Left forelimb (tissue), 1 donor: ENCODE results near the gene NACC2.

Experiments
- DNase-seq: peaks from one replicate; pipeline ENCODE4 v3.0.0-alpha.2; 2018; ENCODE audit warnings: low spot score

NACC2 gene

GRCh38 chr9:136095070-136096058 lies at the start of gene NACC2:
Gene NACC2 (minus strand): TSS chr9:136095289. CDS start chr9:136050521, 44,768 bp downstream.
- DNase-seq = no peak

GRCh38 chr9:136144450-136144849 lies 49.4 kb upstream of the NACC2 start:
- no peak for DNase-seq

- no peak for DNase-seq
Measured at GRCh38 chr9:136143215-136144001, 48.3 kb upstream of the NACC2 start.

GRCh38 chr9:136142859-136143214 lies 47.7 kb upstream of the NACC2 start:
- no peak for DNase-seq

GRCh38 chr9:136142414-136142796 lies 47.3 kb upstream of the NACC2 start:
- no peak for DNase-seq

GRCh38 chr9:136141682-136142413 lies 46.8 kb upstream of the NACC2 start:
- DNase-seq = no peak

- no peak for DNase-seq
Measured at GRCh38 chr9:136140966-136141365, 45.9 kb upstream of the NACC2 start.

- no peak for DNase-seq
Measured at GRCh38 chr9:136140046-136140445, 45.0 kb upstream of the NACC2 start.

GRCh38 chr9:136138566-136138965 lies 43.5 kb upstream of the NACC2 start:
- DNase-seq = no peak

- DNase-seq = no peak
Measured at GRCh38 chr9:136137321-136138265, 42.5 kb upstream of the NACC2 start.

GRCh38 chr9:136136127-136136925 lies 41.2 kb upstream of the NACC2 start:
- DNase-seq = no peak

- DNase-seq = no peak
Measured at GRCh38 chr9:136135326-136136126, 40.4 kb upstream of the NACC2 start.

- DNase-seq = no peak
Measured at GRCh38 chr9:136133959-136134484, 38.9 kb upstream of the NACC2 start.

GRCh38 chr9:136133191-136133958 lies 38.3 kb upstream of the NACC2 start:
- no peak for DNase-seq

- DNase-seq = no peak
Measured at GRCh38 chr9:136132512-136133050, 37.5 kb upstream of the NACC2 start.

- DNase-seq = no peak
Measured at GRCh38 chr9:136131629-136132511, 36.8 kb upstream of the NACC2 start.

GRCh38 chr9:136129176-136129575 lies 34.1 kb upstream of the NACC2 start:
- DNase-seq = no peak
